CD4-positive, CD25-positive, alpha-beta regulatory T cell (primary cell): ENCODE data around the gene SLC22A16. TPM values are rescaled to one million over a fixed set of nuclear protein-coding genes. Genes with fewer than 3 reads are reported as not detected.
"Not testable (repeated sequence)": the region's sequence is repeated elsewhere in the genome, so short reads cannot be mapped to it uniquely, and the experiment has no call there.

ENCODE experiments used
- ATAC-seq, 2 donors: fragments of 150-1000 bp; cut with Tn5 transposase; one replicate each; pipeline ENCODE4 v1.10.0; 2021; ENCODE audit warnings: low read depth in 2 of 2, moderate number of reproducible peaks in 2 of 2, moderate library complexity in 1 of 2
- DNase-seq, 3 donors: peaks; one replicate each; pipeline versions ENCODE4 v3.0.0 to v3.0.0-alpha.2; 2012 to 2022; ENCODE audit warnings: mixed read lengths in 1 of 3
- H3K27ac ChIP-seq: one replicate; pipeline ENCODE4 v1.7.0; 2013; ENCODE audit warnings: mild to moderate bottlenecking, low read length; ENCODE audit not compliant: insufficient read depth, poor library complexity, severe bottlenecking
- H3K27me3 ChIP-seq: one replicate; pipeline ENCODE4 v1.7.0; 2013; ENCODE audit warnings: low read length; ENCODE audit not compliant: control insufficient read depth, insufficient read depth
- H3K36me3 ChIP-seq: one replicate; pipeline ENCODE4 v1.7.0; 2013; ENCODE audit warnings: mild to moderate bottlenecking, low read length, moderate library complexity; ENCODE audit not compliant: control insufficient read depth, insufficient read depth
- H3K4me1 ChIP-seq: 2 replicates; pipeline ENCODE4 v1.7.0; 2013; ENCODE audit warnings: mild to moderate bottlenecking, low read length; ENCODE audit not compliant: insufficient read depth, control insufficient read depth, poor library complexity, severe bottlenecking
- H3K4me3 ChIP-seq: one replicate; pipeline ENCODE4 v1.7.0; 2013; ENCODE audit warnings: low read depth, mild to moderate bottlenecking, low read length, moderate library complexity
- H3K9me3 ChIP-seq, 2 experiments: 1 replicate in 1 of 2; 2 replicates in 1 of 2; pipeline ENCODE4 v1.7.0; 2013; ENCODE audit warnings: low read length in 2 of 2, mild to moderate bottlenecking in 1 of 2, moderate library complexity in 1 of 2; ENCODE audit not compliant: control insufficient read depth in 2 of 2
- H3K27ac Mint-ChIP-seq, 3 donors: one replicate each; pipeline ENCODE4 v1.8.0; 2020 to 2022; ENCODE audit warnings: mild to moderate bottlenecking in 3 of 3, mixed read lengths in 3 of 3, moderate library complexity in 2 of 3
- H3K27me3 Mint-ChIP-seq: one replicate; pipeline ENCODE4 v1.8.0; 2022; ENCODE audit warnings: mild to moderate bottlenecking, mixed read lengths
- H3K36me3 Mint-ChIP-seq: one replicate; pipeline ENCODE4 v1.8.0; 2020; ENCODE audit warnings: mixed read lengths
- H3K4me1 Mint-ChIP-seq, 4 donors: one replicate each; pipeline ENCODE4 v1.8.0; 2020 to 2022; ENCODE audit warnings: mixed read lengths in 4 of 4, mild to moderate bottlenecking in 1 of 4
- H3K4me3 Mint-ChIP-seq, 4 donors: one replicate each; pipeline ENCODE4 v1.8.0; 2020 to 2022; ENCODE audit warnings: mild to moderate bottlenecking in 4 of 4, mixed read lengths in 4 of 4, moderate library complexity in 3 of 4
- H3K9me3 Mint-ChIP-seq, 7 donors: one replicate each; pipeline ENCODE4 v1.8.0; 2020 to 2022; ENCODE audit warnings: mixed read lengths in 7 of 7, mild to moderate bottlenecking in 3 of 7, moderate library complexity in 2 of 7
- polyA plus RNA-seq, 4 donors: library from polyadenylated mRNA; unstranded; fragments of 300-500 nt; fragmentation: Illumina TruSeq; gene quantifications; one replicate each; pipeline ENCODE4 v1.2.3, GENCODE V29; 2021
- total RNA-seq: library from RNA; stranded (reverse); gene quantifications from one replicate; pipeline ENCODE4 v1.2.3, GENCODE V29; 2022

Gene SLC22A16
- total and polyA plus RNA-seq, 5 donors from 2014 or later: 0.54 TPM; not detected in 4

- Histone ChIP-seq H3K27ac (no peak overlapping the region), H3K4me3 (no peak overlapping the region), H3K27me3 (peaks cover 10% of the 10 kb centered on the region), H3K36me3 (no peaks in the 10 kb centered on the region), H3K4me1 (no peaks in the 10 kb centered on the region), H3K9me3 (no peaks in the 10 kb centered on the region)
- Mint-ChIP-seq H3K4me3 (no peak overlapping the region), H3K9me3 (peaks cover 0 to 1% (median 0%) of the 10 kb centered on the region in 7 donors), H3K4me1 (no peaks in the 10 kb centered on the region), H3K36me3 (no peaks in the 10 kb centered on the region), H3K27me3 (peaks cover 17% of the 10 kb centered on the region), H3K27ac (no peak overlapping the region)
- DNase-seq (no peak), ATAC-seq (no peak)
These were observed 44.0 kb upstream of the SLC22A16 start for GRCh38 chr6:110520209-110520965.

GRCh38 chr6:110517601-110518281, 41.3 kb upstream of the SLC22A16 start:
- Histone ChIP-seq H3K9me3 (no peaks in the 10 kb centered on the region), H3K36me3 (no peaks in the 10 kb centered on the region), H3K4me1 (no peaks in the 10 kb centered on the region), H3K27ac (no peak overlapping the region), H3K4me3 (no peak overlapping the region), H3K27me3 (peaks cover 15% of the 10 kb centered on the region)
- no peaks in the 10 kb centered on the region for H3K4me1 Mint-ChIP-seq
- H3K27me3 Mint-ChIP-seq: peaks cover 29% of the 10 kb centered on the region
- no peak for ATAC-seq
- DNase-seq: no peak
- no peaks in the 10 kb centered on the region for H3K9me3 Mint-ChIP-seq
- H3K36me3 Mint-ChIP-seq: no peaks in the 10 kb centered on the region
- no peak overlapping the region for H3K4me3 Mint-ChIP-seq
- H3K27ac Mint-ChIP-seq: no peak overlapping the region

GRCh38 chr6:110517034-110517433, 40.6 kb upstream of the SLC22A16 start:
- H3K9me3 ChIP-seq: no peaks in the 10 kb centered on the region
- H3K27ac ChIP-seq: no peak overlapping the region
- no peaks in the 10 kb centered on the region for H3K36me3 ChIP-seq
- Mint-ChIP-seq H3K36me3 (no peaks in the 10 kb centered on the region), H3K27ac (no peak overlapping the region), H3K27me3 (peaks cover 36% of the 10 kb centered on the region), H3K4me3 (no peak overlapping the region), H3K4me1 (no peaks in the 10 kb centered on the region), H3K9me3 (peaks cover 0 to 1% (median 0%) of the 10 kb centered on the region in 7 donors)
- no peak for DNase-seq
- ATAC-seq: no peak
- no peak overlapping the region for H3K4me3 ChIP-seq
- H3K4me1 ChIP-seq: no peaks in the 10 kb centered on the region
- H3K27me3 ChIP-seq: peaks cover 15% of the 10 kb centered on the region

- Histone ChIP-seq H3K27ac (no peak overlapping the region), H3K4me3 (no peak overlapping the region), H3K9me3 (no peaks in the 10 kb centered on the region), H3K27me3 (peaks cover 12% of the 10 kb centered on the region), H3K4me1 (no peaks in the 10 kb centered on the region), H3K36me3 (no peaks in the 10 kb centered on the region)
- Mint-ChIP-seq H3K27me3 (peaks cover 48% of the 10 kb centered on the region), H3K9me3 (peaks cover 0 to 1% (median 0%) of the 10 kb centered on the region in 7 donors), H3K36me3 (no peaks in the 10 kb centered on the region), H3K4me1 (no peaks in the 10 kb centered on the region), H3K4me3 (no peak overlapping the region), H3K27ac (no peak overlapping the region)
- no peak for DNase-seq
- ATAC-seq: no peak
These were observed 38.4 kb upstream of the SLC22A16 start for GRCh38 chr6:110514818-110515217.

- Mint-ChIP-seq H3K4me1 (no peaks in the 10 kb centered on the region), H3K27me3 (peaks cover 58% of the 10 kb centered on the region), H3K9me3 (peaks cover 0 to 1% (median 0%) of the 10 kb centered on the region in 7 donors), H3K36me3 (no peaks in the 10 kb centered on the region), H3K4me3 (no peak overlapping the region), H3K27ac (no peak overlapping the region)
- H3K4me1 ChIP-seq: no peaks in the 10 kb centered on the region
- no peak for ATAC-seq
- no peak for DNase-seq
- no peaks in the 10 kb centered on the region for H3K36me3 ChIP-seq
- H3K9me3 ChIP-seq: no peaks in the 10 kb centered on the region
- no peak overlapping the region for H3K4me3 ChIP-seq
- H3K27me3 ChIP-seq: peaks cover 15% of the 10 kb centered on the region
- no peak overlapping the region for H3K27ac ChIP-seq
These were observed 36.6 kb upstream of the SLC22A16 start for GRCh38 chr6:110512991-110513390.

GRCh38 chr6:110512549-110512948, 36.1 kb upstream of the SLC22A16 start:
- H3K27ac Mint-ChIP-seq, DNase-seq, H3K4me3 ChIP-seq, H3K36me3 Mint-ChIP-seq, ATAC-seq, H3K4me1 ChIP-seq, H3K9me3 Mint-ChIP-seq, H3K4me3 Mint-ChIP-seq, H3K9me3 ChIP-seq, H3K36me3 ChIP-seq, H3K4me1 Mint-ChIP-seq, H3K27ac ChIP-seq: not testable (repeated sequence)
- H3K27me3 ChIP-seq: peaks cover 13% of the 10 kb centered on the region
- H3K27me3 Mint-ChIP-seq: peaks cover 60% of the 10 kb centered on the region

GRCh38 chr6:110511401-110511800, 35.0 kb upstream of the SLC22A16 start:
- no peaks in the 10 kb centered on the region for H3K36me3 Mint-ChIP-seq
- H3K27me3 Mint-ChIP-seq: peaks cover 57% of the 10 kb centered on the region
- ATAC-seq (no peak), DNase-seq (no peak)
- peaks cover 0 to 1% (median 0%) of the 10 kb centered on the region in 7 donors for H3K9me3 Mint-ChIP-seq
- H3K27ac Mint-ChIP-seq: no peak overlapping the region
- Histone ChIP-seq H3K27me3 (peaks cover 10% of the 10 kb centered on the region), H3K36me3 (no peaks in the 10 kb centered on the region), H3K4me3 (no peak overlapping the region), H3K9me3 (no peaks in the 10 kb centered on the region), H3K27ac (no peak overlapping the region), H3K4me1 (no peaks in the 10 kb centered on the region)
- no peaks in the 10 kb centered on the region for H3K4me1 Mint-ChIP-seq
- no peak overlapping the region for H3K4me3 Mint-ChIP-seq
